Activated naive CD8-positive, alpha-beta T cell (primary cell): ENCODE data around the gene RABL3.
"Not testable (repeated sequence)": the region's sequence is repeated elsewhere in the genome, so short reads cannot be mapped to it uniquely, and the experiment has no call there.

Experiments used
- H3K27ac Mint-ChIP-seq: one replicate; pipeline ENCODE4 v1.8.0; 2021; ENCODE audit warnings: mixed read lengths
- H3K27me3 Mint-ChIP-seq: one replicate; pipeline ENCODE4 v1.8.0; 2021; ENCODE audit warnings: mixed read lengths
- H3K36me3 Mint-ChIP-seq: one replicate; pipeline ENCODE4 v1.8.0; 2021; ENCODE audit warnings: mixed read lengths
- H3K4me1 Mint-ChIP-seq: one replicate; pipeline ENCODE4 v1.8.0; 2021; ENCODE audit warnings: low read depth, mixed read lengths
- H3K4me3 Mint-ChIP-seq: one replicate; pipeline ENCODE4 v1.8.0; 2021; ENCODE audit warnings: mild to moderate bottlenecking, mixed read lengths
- H3K9me3 Mint-ChIP-seq: one replicate; pipeline ENCODE4 v1.8.0; 2021; ENCODE audit warnings: low read depth, mixed read lengths

The RABL3 gene

DNA sequence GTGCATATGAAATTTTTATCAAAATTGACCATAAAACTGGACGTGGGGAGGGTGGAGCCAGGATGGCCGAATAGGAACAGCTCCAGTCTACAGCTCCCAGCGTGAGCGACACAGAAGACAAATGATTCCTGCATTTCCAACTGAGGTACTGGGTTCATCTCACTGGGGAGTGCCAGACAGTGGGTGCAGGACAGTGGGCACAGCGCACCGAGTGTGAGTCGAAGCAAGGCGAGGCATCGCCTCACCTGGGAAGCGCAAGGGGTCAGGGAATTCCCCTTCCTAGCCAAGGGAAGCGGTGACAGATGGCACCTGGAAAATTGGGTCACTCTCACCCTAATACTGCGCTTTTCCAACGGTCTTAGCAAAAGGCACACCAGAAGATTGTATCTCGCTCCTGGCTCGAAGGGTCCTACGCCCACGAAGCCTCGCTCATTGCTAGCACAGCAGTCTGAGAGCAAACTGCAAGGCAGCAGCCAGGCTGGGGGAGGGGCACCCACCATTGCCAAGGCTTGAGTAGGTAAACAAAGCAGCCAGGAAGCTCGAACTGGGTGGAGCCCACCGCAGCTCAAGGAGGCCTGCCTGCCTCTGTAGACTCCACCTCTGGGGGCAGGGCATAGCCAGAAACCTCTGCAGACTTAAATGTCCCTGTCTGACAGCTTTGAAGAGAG is 23.0 kb downstream of the RABL3 start:
- H3K9me3 Mint-ChIP-seq, H3K27me3 Mint-ChIP-seq: not testable (repeated sequence)
- H3K27ac Mint-ChIP-seq: peak overlapping the region; percentile 83
- H3K36me3 Mint-ChIP-seq: peaks cover 27% of the 10 kb centered on the region
- H3K4me1 Mint-ChIP-seq: peaks cover 41% of the 10 kb centered on the region
- H3K4me3 Mint-ChIP-seq: peak overlapping the region; percentile 82

DNA sequence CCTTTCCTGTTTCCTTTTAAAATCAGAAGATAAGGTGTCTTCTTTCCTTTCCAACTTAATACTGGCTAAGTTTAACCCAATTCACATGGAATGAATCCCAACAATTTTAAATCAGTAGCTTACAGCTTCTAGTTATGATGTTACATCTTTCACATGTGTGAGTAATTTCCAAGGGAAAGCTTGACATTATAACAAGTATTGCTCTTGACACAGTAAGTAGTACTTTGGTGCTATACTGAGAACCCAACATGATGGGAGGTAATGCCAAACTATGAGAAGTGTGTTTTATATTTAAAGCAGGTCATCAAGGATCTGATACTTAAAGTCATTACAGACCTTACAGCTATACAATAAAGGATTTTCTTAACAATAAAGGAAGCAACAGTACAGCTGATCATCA is 29.1 kb downstream of the RABL3 start:
- Mint-ChIP-seq H3K9me3 (peaks cover 4% of the 10 kb centered on the region), H3K27ac (no peak overlapping the region), H3K4me3 (no peak overlapping the region)

DNA sequence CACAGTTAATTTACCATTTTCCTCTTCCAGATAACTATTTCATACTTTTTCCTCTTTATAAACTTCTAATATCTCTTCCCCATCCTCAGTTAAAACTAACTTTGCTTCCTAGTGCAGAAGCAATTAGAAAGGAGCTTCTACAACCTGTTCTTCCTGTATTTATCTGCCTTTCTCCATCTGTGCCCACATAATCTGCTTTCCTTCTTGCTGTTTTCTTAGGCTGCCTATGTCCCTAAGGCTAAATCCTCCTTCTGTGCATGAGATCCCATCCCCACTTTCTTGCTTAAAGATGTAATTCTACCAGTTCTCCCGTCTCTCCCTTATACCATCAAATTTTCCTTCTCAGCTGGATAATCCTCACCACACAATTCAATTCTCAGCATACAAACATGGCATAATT is 31.9 kb downstream of the RABL3 start:
- no peaks in the 10 kb centered on the region for H3K9me3 Mint-ChIP-seq
- H3K4me3 Mint-ChIP-seq: no peak overlapping the region
- peaks cover 25% of the 10 kb centered on the region for H3K36me3 Mint-ChIP-seq
- no peak overlapping the region for H3K27ac Mint-ChIP-seq
- H3K27me3 Mint-ChIP-seq: no peaks in the 10 kb centered on the region
- H3K4me1 Mint-ChIP-seq: peaks cover 15% of the 10 kb centered on the region

More for the DNA sequence above, 29.1 kb downstream of the RABL3 start:
- Mint-ChIP-seq H3K27me3 (no peaks in the 10 kb centered on the region), H3K36me3 (peaks cover 19% of the 10 kb centered on the region), H3K4me1 (peaks cover 23% of the 10 kb centered on the region)

DNA sequence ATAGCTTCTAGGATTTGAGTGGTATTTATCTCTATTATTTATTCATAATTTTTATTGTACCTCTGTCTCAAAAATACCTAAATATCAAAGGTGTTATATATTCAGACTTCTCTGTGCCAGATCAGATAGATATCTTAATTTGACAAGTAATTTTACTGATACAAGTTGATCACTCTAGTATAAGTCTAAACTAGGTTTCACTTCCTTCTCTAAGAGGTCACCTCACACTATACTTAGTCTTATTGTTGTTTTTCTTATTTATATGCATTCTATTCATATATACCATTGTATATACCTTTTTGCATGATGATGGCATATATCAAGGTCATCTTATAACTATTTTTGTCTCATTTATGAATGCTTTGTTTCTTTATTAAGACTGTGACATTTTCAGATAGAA is 33.9 kb downstream of the RABL3 start:
- H3K9me3 Mint-ChIP-seq: peaks cover 7% of the 10 kb centered on the region
- no peaks in the 10 kb centered on the region for H3K27me3 Mint-ChIP-seq
- no peak overlapping the region for H3K27ac Mint-ChIP-seq
- peaks cover 32% of the 10 kb centered on the region for H3K36me3 Mint-ChIP-seq
- peaks cover 10% of the 10 kb centered on the region for H3K4me1 Mint-ChIP-seq
- H3K4me3 Mint-ChIP-seq: no peak overlapping the region

DNA sequence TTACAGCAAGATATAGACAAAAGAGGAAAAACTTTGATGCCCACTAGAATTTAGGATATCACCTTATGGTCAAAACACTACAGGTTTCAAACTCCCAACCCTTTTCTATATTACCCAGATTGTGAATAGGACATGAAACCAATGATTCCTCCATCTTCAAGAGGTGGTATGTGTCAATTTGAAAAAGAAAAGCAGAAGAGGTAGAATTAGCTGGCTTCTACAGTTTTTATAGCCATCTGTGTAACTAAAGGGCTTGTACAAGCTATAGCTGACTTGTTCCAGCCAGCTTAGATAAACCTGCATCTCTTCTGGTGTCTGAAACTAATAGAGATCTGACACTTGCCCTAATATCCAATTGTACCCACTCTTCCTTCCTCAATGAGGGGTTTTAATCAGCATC is 35.4 kb downstream of the RABL3 start:
- Mint-ChIP-seq H3K4me3 (no peak overlapping the region), H3K27ac (no peak overlapping the region), H3K36me3 (peaks cover 30% of the 10 kb centered on the region), H3K27me3 (no peaks in the 10 kb centered on the region), H3K9me3 (peaks cover 9% of the 10 kb centered on the region), H3K4me1 (peaks cover 2% of the 10 kb centered on the region)

DNA sequence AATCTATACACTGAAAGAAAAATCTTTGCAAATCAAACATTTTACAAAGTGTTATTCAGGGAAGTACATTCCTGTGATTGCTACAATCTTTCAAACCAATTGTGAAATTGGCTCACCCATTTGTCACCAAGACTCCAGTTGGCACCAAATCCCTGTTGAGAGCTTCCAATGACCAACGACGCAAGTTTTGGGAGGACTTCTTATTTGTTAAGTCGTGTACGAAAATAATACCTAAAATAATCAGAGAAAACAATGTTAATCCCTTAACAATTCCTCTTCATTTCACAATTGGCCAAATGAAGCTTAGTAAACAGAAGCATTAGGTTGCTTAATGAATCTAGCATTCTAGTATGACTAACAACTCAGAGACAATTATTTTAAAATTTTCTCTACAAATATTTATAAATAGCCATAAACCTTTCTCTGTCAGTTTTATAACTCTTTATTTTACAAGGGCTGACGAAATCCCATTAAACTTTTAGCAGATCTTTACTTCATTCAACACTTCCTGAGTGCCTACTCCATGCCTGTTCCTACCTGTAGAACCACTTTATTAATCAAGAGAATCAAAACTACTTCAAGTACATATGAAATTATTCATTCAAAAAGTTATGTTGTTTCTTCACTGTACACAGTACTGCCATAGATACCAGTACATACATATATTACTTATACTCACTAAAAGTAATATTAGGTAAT is 36.3 kb downstream of the RABL3 start:
- peaks cover 9% of the 10 kb centered on the region for H3K9me3 Mint-ChIP-seq
- H3K4me3 Mint-ChIP-seq: no peak overlapping the region
- H3K4me1 Mint-ChIP-seq: peaks cover 2% of the 10 kb centered on the region
- H3K36me3 Mint-ChIP-seq: peaks cover 33% of the 10 kb centered on the region
- H3K27me3 Mint-ChIP-seq: no peaks in the 10 kb centered on the region
- H3K27ac Mint-ChIP-seq: no peak overlapping the region

DNA sequence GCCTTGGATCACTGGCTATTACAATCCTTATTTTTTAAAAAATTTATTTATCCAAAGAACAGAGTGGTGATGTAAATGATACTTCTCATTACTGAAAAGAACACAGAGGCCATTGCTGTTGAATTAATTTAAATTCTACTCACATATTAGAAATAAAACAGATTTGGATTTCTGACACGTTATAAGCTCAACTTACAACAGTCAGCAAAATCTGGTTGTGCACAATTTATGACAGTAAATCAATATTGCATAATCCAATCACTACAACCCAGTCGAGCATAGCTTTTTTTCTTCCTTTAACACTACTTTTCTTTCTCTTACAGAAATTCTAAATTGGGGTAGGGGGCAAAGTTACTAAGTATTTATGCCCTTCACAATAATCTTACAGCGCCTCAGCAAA is 43.0 kb downstream of the RABL3 start:
- H3K9me3 Mint-ChIP-seq: peaks cover 9% of the 10 kb centered on the region
- no peak overlapping the region for H3K4me3 Mint-ChIP-seq
- H3K27me3 Mint-ChIP-seq: no peaks in the 10 kb centered on the region
- H3K27ac Mint-ChIP-seq: no peak overlapping the region
- H3K4me1 Mint-ChIP-seq: peaks cover 2% of the 10 kb centered on the region
- peaks cover 23% of the 10 kb centered on the region for H3K36me3 Mint-ChIP-seq

DNA sequence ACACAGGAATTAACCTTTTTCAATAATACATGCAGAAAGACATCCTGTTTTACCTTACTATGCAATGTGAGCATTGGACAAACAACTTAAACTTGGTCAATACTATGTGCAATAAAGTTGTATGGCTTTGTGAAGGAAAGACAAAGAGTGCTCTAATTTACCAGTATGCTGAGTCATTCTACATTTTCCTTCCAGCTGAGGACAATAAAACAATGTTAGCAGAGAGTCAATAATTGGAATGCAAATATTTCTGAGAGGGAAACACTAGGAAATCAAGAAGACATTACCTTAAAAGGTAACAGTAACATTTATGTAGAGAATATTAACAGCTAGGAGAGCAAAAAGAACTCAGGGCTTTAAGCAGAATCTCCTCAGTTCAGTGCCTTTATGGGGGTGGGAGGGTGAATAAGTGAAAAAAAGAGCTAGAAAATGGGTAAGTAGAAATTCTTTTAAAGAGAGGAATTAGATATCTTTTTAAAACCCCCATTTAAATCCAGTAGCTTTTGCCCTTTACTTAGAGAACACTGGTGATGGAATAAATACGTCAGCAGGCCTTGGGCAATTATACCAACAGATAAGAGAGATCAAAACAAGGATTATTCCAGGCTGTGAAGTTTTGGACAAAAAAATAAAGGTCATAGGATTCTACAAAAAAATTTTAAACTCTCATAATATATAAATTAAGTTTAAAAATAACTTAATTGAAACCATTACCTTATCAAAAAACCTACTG is 48.7 kb downstream of the RABL3 start:
- H3K4me3 Mint-ChIP-seq: no peak overlapping the region
- no peaks in the 10 kb centered on the region for H3K9me3 Mint-ChIP-seq
- H3K4me1 Mint-ChIP-seq: no peaks in the 10 kb centered on the region
- H3K27ac Mint-ChIP-seq: no peak overlapping the region
- peaks cover 13% of the 10 kb centered on the region for H3K36me3 Mint-ChIP-seq
- no peaks in the 10 kb centered on the region for H3K27me3 Mint-ChIP-seq

DNA sequence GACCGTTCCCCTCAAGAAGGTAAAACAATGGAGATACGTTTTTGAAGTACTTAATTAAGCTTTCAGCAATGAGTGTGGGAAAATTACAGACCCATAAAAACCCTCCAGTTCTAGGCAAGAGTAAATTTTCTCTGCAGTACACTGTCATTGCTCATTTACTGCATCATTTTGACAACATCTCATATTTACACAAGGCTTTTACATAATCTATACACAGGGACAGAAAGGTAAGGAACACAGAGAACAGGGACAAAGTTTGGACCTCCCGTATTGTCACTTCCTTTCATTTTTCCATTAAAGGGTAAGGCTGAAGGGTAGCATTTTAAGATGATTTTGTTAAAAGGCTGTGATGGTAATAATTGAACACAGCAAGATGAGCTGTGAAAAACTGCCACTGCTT is 52.9 kb downstream of the RABL3 start:
- Mint-ChIP-seq H3K4me1 (no peaks in the 10 kb centered on the region), H3K27me3 (no peaks in the 10 kb centered on the region), H3K9me3 (no peaks in the 10 kb centered on the region), H3K36me3 (peaks cover 6% of the 10 kb centered on the region), H3K4me3 (no peak overlapping the region), H3K27ac (no peak overlapping the region)

DNA sequence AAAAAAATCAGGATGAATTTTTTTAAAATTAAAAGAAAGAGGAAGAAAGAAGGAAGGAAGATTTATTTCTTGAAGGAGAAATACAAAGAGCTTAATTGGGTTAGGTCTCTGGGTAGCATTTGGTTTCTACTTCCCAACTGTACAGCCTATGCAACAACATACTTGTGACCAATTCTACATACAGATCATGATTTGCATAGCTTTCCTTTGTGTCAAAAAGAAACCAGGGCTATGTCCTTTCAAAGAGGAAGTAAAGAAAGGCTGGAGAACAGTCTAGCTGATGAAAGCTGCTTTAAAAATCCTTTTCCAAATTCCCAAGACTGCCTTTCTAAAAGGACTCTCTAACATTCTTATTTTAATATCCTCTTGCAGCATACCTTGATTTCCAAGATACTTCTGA is 54.2 kb downstream of the RABL3 start:
- Mint-ChIP-seq H3K36me3 (peaks cover 8% of the 10 kb centered on the region), H3K4me1 (no peaks in the 10 kb centered on the region), H3K9me3 (no peaks in the 10 kb centered on the region), H3K27ac (no peak overlapping the region), H3K4me3 (no peak overlapping the region), H3K27me3 (no peaks in the 10 kb centered on the region)

DNA sequence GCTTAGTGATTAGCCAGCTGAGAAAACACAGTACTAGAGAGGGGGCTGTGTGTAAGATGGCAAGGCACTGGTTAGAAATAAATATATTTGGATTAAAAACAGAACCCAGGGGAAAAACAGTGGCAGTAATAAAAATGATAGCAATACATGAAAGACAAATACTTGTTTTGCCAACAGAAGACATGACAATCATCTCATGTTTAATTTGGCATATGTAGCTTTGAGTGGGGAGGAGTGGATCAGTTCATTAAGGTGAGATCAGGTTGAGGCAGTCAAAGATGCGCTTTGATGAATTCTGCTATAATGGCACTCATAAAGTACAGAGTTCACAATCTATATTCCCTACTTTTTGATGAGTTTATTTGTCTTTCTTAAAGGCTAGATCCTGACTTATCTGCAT is 56.9 kb downstream of the RABL3 start:
- Mint-ChIP-seq H3K4me3 (no peak overlapping the region), H3K4me1 (no peaks in the 10 kb centered on the region), H3K27ac (no peak overlapping the region), H3K9me3 (no peaks in the 10 kb centered on the region), H3K27me3 (no peaks in the 10 kb centered on the region), H3K36me3 (peaks cover 2% of the 10 kb centered on the region)

DNA sequence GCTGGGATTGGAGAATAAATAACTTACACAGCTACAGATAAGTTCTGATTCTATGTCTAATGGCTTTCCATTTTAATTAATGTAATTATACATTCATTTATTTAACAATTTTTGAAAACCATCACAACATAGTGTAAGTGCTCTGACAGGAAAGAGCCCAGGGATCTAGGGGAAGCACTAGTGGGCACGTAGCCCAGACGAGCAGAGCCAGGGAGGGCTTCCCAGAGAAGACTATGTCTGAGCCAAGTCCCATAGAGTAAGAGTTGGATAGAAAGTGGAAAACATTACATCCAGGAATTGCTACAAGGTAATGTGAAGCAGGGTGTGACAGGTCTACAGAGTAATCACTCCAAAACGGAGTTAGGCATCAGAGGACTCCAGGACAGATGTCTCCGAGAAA is 57.4 kb downstream of the RABL3 start:
- H3K4me1 Mint-ChIP-seq: no peaks in the 10 kb centered on the region
- H3K9me3 Mint-ChIP-seq: no peaks in the 10 kb centered on the region
- no peaks in the 10 kb centered on the region for H3K27me3 Mint-ChIP-seq
- peaks cover 2% of the 10 kb centered on the region for H3K36me3 Mint-ChIP-seq
- no peak overlapping the region for H3K27ac Mint-ChIP-seq
- no peak overlapping the region for H3K4me3 Mint-ChIP-seq

DNA sequence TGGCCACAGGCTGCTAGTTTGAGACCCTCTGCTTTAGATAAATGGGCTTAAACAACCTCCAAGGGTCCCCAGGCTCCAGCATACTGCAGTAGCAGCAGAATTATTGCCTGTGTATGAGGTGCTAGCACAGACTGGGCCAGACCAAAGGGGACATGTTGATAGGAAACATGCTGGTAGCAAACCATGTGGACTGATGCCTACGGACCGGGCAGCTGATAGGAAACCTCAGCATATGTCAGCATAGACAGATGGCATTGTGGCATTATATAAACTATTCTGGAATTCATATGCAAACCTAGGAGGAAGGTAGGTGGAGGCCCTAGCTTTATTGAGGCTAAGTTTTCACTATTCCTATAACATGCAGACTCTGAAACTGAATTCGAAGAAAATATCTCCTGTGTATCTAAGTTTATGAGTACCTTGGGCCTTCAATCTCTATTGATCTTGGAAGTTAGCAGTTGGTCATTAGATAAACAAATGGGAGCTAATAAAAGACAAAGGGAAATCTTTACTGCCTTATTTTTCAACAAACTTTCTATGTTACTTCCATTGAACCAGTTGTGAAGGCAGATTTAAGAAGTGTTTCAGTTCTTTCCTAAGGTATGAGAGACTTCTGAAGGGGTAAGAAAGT is 58.5 kb downstream of the RABL3 start:
- Mint-ChIP-seq H3K4me3 (no peak overlapping the region), H3K4me1 (no peaks in the 10 kb centered on the region), H3K27ac (no peak overlapping the region), H3K36me3 (peaks cover 5% of the 10 kb centered on the region), H3K9me3 (no peaks in the 10 kb centered on the region), H3K27me3 (peaks cover 2% of the 10 kb centered on the region)

DNA sequence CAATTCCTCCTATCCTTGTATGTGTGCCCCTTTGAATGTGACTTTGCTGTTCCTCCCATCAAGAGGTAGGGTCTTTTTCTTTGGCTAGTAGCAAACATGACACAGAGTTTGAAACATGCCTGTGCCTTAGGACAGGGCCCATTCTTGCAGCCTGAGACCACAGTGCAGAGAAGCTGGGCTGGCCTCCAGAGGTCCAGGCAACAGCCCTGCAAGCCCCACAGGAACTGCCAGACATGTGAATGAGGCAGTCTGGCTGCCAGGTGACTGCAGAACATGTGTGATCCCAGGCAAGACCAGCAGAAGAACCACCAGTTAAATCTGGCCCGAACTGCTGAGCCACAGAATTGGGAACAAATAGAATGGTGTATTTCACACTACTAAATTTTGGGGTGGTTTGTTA is 59.1 kb downstream of the RABL3 start:
- Mint-ChIP-seq H3K4me3 (no peak overlapping the region), H3K9me3 (no peaks in the 10 kb centered on the region), H3K4me1 (peaks cover 4% of the 10 kb centered on the region), H3K27ac (no peak overlapping the region), H3K36me3 (peaks cover 5% of the 10 kb centered on the region), H3K27me3 (peaks cover 2% of the 10 kb centered on the region)

DNA sequence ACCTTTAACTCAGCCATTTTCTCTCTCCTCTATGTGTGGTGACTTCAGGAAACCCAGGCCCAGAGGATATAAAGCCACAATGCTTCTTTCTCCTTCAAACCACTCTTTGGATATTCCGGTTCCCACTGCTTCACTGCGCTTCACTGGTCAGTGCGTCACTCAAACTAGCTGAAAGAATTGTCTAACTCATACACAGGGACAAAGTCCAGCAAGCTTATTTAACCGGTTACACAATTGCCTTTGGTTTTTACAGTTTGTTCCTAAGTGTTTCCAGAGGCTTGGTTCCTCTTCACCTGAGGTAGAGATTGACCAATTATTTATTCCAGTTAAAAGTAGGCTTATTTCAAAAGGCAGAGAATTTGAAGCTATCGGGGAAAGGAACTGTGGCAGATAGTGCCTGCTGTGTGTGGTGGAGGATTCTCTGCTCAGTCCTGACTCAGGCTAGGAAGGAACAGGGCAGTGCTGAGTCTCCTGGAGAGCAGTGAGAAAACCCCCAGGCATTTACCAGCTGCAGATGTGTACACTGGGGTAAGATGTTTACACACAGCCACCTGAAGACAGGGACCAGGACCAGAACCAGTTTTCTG is 60.1 kb downstream of the RABL3 start, which contains the start of gene HGD:
Gene HGD, minus strand, starts transcription at position 145 of the 587 bp plus-strand sequence. Its CDS starts 128 bp downstream, at position 17.
- Mint-ChIP-seq H3K4me1 (peaks cover 7% of the 10 kb centered on the region), H3K9me3 (no peaks in the 10 kb centered on the region), H3K27ac (no peak within 1 kb of the TSS), H3K36me3 (peaks cover 8% of the 10 kb centered on the region), H3K4me3 (no peak within 1 kb of the TSS), H3K27me3 (peaks cover 2% of the 10 kb centered on the region)
